Activated CD8-positive, alpha-beta memory T cell treated with anti-CD3 and anti-CD28 coated beads for 1 hour (primary cell): Measurements from ENCODE around the gene CCSER2.
A peak's percentile ranks its signal among the peaks of the same experiment; 100 is the strongest.
"Not testable (repeated sequence)": the region's sequence is repeated elsewhere in the genome, so short reads cannot be mapped to it uniquely, and the experiment has no call there.

Experiments used
- DNase-seq, 2 donors: peaks; one replicate each; pipeline ENCODE4 v3.0.0-alpha.2; 2020; ENCODE audit warnings: low read depth in 1 of 2; ENCODE audit errors: extremely low read depth in 1 of 2

Gene CCSER2

DNA sequence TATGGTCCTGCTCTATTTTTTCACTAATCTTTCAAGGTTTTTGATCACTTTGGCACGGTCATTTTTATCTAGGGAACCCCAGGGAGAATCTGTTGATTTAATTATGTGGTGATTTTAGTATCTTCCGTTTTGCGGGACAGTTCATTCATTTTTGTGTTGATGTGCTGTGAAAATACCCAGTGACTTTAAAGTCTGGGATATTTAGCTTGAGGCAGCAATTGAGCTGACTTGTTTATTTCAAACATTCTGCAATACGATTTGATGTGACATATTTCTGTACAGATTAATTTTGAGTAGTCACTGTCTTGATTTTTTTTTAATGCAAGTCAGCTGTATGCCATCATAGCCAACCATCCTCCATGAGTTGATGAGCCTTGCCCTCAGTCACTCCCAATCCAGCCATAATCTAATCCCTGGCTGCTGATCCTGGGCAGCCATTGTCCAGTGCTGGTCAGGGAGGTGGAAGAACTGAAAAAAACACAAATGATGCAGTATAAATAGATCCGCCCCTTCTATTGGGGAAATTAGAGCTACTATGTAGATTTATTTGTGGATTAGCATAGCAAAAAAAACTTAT is 183.4 kb downstream of the CCSER2 start:
- no peak for DNase-seq

DNA sequence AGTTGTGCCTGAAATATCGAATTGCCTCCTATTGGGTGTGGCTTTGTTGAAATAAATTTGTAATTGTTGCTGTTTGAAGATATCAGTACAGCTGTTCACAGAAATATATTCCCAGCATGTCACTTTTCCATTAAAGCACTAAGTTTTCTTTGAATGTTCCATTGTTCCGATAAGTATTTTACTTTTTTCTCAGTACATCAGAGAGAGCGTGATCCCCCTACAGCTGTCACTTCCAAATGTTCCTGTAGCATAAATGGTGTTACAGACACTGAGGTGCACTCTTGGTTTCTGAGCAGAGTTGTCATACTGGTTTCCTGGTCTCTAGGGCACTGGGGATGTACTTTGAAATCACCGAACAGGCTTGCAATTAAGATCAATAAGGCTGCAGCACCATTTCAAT is 189.2 kb downstream of the CCSER2 start:
- DNase-seq, result no peak

GRCh38 chr10:84519235-84519634 is 190.8 kb downstream of the CCSER2 start:
- DNase-seq, result no peak

DNA sequence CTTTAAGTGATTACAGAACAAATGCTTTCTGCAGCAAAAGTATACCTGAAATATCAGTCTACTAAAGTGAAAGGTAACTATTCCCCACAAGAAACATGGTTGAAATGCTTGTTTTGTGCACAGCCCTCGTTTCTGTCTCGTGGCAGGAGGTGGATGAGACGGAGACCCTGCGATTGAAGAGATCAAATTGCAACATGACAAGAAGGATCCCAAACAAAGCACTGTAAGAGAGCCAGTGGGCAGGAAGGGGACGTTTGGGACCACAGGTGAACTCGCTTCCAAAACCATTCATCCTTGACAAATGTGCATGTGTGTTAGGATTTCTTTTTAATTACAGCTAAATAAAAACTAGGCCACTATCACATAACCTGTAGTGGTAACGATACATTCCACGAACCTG is 192.6 kb downstream of the CCSER2 start:
- DNase-seq, result no peak

- no peak for DNase-seq
Observed at GRCh38 chr10:84521468-84521867, 193.1 kb downstream of the CCSER2 start.

DNA sequence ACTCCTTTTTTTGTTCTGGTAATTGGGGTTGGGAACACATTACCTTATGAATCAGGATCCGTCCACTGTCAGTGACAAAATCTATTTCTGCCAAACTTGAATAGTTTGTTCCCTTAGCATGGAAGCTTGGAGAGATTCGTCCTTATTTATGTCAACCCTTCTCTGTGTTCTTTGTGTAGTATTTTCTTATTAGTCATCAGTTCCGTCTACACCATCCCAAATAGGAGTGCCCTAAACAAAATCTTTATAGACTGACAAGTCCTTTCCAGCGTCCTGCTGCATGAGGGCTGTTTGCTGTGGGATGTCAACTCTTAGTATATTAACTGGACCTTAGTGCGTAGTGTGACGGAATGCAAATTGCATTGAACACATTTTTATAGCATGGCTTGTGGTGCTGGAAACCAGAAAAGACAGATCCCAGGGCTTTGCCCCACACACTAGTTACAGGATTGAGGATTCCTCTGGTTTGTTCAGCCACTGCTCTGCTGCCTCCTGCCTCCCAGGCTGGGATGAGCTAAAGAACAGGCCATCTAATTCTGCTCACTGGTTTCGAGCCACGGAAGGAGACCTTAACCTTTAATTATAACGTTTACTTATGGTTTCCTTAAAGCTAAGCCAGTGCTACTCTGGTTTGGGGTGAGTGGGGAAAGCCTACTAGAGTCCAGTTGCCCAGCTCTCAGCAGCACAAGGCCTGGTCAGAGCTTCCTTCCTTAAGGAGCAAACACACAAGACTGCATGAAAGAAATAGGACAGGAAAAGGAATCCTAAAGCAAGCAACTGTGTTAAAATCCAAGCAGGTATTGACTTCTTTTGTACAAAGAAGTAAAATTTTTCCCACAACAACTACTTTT is 194.4 kb downstream of the CCSER2 start:
- no peak for DNase-seq

- DNase-seq, result no peak
Observed at GRCh38 chr10:84523526-84523925, 195.1 kb downstream of the CCSER2 start.

DNA sequence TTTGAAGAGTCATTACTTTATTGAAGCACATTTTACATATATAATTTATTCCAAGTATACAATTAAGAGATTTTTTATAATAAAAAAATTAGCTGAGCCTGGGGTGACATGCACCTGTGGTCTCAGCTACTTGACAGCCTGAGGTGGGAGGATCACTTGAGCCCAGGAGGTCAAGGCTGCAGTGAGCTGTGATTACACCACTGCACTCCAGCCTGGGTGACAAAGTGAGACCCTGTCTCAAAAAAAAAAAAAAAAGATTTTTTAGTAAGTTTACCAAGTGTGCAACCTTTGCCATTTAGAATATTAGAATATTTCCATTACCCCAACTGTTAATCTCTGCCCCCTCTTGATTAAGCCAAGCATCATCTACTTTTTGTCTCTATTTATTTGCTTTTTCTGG is 196.0 kb downstream of the CCSER2 start:
- no peak for DNase-seq

- DNase-seq, result no peak
Observed at GRCh38 chr10:84525120-84525806, 196.9 kb downstream of the CCSER2 start.

- not testable (repeated sequence) for DNase-seq
Observed at GRCh38 chr10:84525807-84526182, 197.4 kb downstream of the CCSER2 start.

DNA sequence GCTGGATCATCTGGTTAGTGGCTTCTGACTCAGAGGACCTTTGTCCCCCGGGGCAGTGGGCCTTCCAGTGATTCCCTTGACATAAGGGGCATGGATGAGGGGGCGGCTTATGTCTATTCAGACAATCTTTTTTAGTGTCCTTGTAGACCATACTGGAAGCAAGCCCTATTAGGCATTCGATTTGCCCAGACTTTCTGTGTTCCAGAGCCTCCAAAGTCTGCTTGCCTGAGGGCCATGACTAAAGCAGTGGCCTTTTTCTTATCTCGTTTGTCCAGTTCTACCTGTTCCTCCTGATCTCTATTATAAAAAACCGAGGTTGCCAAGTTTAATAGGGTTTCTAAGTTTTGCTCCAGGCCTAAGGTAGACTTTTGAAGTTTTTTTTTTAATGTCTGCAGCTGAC is 199.0 kb downstream of the CCSER2 start:
- not testable (repeated sequence) for DNase-seq

- DNase-seq, result not testable (repeated sequence)
Observed at GRCh38 chr10:84528526-84528925, 200.1 kb downstream of the CCSER2 start.

DNA sequence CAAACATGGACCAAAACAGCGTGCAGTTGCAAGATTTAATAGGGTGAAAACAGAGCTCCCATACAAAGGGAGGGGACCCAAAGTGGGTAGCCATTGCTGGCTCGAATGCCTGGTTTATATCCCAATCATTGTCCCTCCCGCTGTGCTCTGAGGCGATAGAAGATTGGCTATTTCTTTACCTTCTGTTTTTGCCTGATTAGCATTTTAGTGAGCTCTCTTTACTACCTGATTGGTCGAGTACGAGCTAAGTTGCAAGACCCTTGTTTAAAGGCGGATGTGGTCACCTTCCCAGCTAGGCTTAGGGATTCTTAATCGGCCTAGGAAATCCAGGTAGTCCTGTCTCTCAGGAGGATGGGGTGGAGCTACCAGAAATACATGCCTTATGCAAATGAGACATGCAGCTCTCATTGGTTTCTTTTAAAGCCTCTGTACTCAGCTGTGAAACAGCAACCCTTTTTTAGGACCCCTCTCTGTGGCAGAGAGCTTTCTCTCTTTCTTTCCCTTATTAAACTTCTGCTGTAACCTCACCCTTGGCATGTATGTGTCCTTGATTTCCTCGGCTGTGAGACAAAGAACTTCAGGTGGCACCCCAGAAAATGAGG is 202.4 kb downstream of the CCSER2 start:
- DNase-seq, result no peak

DNA sequence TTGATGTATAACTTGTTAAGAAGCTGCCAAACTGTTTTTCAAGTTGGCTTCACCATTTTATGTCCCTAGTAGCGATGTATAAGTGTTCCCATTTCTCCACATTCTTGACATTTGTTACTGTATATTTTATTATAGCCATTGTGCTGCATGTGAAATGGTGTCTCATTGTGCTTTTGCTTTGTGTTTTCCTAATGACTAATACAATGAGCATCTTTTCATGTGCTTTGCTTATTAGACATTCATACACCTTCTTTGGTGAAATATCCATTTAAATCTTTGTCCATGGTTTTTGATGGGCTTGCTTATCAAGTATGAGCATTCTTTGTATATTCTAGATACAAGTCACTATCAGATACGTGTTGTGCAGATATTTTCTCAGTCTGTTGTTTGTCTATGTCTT is 203.0 kb downstream of the CCSER2 start:
- DNase-seq, result no peak

DNA sequence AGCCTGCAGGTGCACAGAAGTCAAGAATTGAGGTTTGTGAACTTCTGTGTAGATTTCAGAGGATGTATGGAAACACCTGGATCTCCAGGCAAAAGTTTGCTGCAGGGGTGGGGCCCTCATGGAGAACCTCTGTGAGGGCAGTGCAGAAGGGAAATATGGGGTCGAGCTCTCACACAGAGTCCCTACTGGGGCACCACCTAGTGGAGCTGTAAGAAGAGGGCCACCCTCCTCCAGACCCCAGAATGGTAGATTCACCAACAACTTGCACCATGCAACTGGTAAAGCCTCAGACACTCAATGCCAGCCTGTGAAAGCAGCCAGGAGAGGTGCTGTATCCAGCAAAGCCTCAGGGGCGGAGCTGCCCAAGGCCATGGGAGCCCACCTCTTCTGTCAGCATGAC is 205.8 kb downstream of the CCSER2 start:
- DNase-seq, result no peak

DNA sequence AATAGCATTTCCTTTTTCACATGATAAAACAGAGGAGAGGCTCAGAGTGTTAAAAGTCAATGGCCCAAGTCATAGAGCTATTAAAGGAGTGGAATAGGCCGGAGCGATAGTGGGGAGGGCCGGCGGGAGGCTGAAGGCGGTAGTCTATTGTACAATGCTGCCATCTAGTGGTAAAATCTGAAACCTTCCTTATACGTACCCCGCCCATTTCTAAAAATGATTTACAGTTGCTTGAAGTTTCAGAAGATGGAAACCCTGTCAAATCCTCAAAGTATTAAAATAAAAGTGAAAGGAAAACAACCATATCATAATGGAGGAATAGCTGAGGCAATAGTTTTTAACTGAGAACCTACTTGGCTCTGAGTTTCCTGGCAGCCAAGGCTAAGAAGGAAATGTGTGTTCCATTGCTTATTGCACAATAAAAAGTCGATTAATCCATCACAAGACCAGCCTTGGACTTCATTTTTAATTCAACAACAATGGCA is 209.1 kb downstream of the CCSER2 start:
- DNase-seq, result no peak

DNA sequence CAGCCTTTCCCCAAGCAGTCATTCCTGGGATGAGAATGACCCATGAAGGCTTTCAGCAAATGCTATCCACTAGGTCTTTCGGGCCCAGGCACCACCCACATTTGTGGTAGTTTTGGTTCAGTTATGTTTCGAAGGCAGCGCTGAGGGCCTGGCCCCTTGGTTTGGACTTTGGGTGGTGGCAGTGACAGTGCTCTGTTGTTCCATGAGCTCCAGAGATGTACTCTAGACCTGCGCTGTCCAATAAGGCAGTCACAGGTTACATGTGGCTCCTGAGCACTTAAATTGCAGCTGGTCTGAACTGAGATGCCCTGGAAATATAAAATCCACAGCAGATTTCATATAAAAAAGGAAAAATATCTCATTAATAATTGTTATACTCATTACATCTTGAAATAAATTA is 209.6 kb downstream of the CCSER2 start:
- no peak for DNase-seq

GRCh38 chr10:84539216-84539615 is 210.8 kb downstream of the CCSER2 start:
- no peak for DNase-seq

- DNase-seq, result no peak
Observed at GRCh38 chr10:84540022-84540616, 211.7 kb downstream of the CCSER2 start.

DNA sequence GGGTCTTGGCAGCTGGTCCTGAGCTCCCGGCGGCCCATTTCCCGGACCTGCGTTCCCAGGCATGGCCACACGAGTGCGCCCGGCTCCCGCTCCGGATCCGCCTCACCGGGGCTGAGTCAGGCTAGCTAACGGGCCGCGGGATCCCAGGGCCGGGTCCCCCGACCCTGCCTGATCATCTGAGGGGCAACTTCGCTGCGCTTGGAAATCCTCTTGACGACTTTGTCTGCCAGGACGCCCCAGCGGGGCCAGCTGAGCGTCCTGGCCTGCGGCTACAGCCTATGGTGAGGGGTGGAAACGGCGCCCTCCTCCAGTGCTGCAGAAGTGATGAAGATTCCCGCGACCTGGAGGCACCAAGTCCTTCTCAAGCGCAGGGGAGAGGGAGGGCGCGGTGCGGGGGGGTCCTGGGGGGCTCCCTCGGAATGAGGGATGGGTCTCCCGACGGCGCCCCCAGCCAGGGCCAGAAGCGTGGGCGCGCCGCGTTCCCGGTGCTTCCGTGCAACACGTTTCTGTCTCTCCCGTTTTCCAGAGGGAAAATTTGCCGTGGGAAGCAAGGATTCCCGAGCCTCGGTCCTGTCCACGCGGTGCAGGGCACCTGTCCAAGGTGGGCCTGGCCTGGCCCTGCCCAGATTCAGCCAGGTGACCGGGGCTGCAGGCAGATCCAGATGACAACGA is 212.4 kb downstream of the CCSER2 start:
- peak; percentile 27 to 58 for DNase-seq

DNA sequence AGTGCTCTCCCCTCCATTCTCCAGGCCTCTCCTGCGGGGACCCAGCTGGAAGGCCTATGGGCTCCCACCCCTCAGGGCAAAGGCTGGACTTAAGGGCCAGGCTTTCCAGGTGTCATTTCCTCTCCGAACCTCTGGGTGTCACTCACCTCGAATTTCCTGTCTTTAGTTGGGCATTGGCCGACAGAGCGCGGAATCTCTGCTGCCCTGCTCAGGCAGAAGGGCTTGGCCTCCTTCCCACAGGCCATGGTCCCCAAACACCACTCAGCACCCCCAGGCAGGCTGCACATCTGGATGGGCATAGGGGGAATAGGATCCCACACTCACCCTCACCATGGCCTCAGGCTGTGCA is 212.9 kb downstream of the CCSER2 start:
- DNase-seq, result no peak
